Natural killer cell (primary cell): ENCODE results near the gene TMEM190. TPM values are rescaled to one million over a fixed set of nuclear protein-coding genes. Genes with fewer than 3 reads are reported as not detected.

Source experiments
- ATAC-seq, 3 donors: fragments of 150-1000 bp in 2 of 3; fragments of 200-7000 bp in 1 of 3; cut with Tn5 transposase; 1 replicate in 1 of 3; 2 replicates in 2 of 3; pipeline ENCODE4 v1.10.0; 2021; ENCODE audit warnings: mild to moderate bottlenecking in 2 of 3, moderate library complexity in 2 of 3
- DNase-seq, 2 donors: peaks; one replicate each; pipeline versions ENCODE4 v3.0.0 to v3.0.0-alpha.2; 2013 to 2021; ENCODE audit warnings: mixed read lengths in 1 of 2
- H3K27ac ChIP-seq: one replicate; pipeline ENCODE4 v1.5.1; 2013; ENCODE audit warnings: mild to moderate bottlenecking, low read length
- H3K27me3 ChIP-seq: one replicate; pipeline ENCODE4 v1.6.1; 2013; ENCODE audit warnings: low read length; ENCODE audit not compliant: control insufficient read depth, insufficient read depth
- H3K36me3 ChIP-seq: one replicate; pipeline ENCODE4 v1.6.1; 2013; ENCODE audit warnings: low read length; ENCODE audit not compliant: control insufficient read depth, insufficient read depth
- H3K4me1 ChIP-seq: one replicate; pipeline ENCODE4 v1.6.1; 2013; ENCODE audit warnings: low read length; ENCODE audit not compliant: control insufficient read depth, insufficient read depth
- H3K4me3 ChIP-seq: one replicate; pipeline ENCODE4 v1.5.1; 2013; ENCODE audit warnings: low read length
- H3K9me3 ChIP-seq: one replicate; pipeline ENCODE4 v1.6.1; 2013; ENCODE audit warnings: low read length; ENCODE audit not compliant: control insufficient read depth, insufficient read depth
- H3K27ac Mint-ChIP-seq, 2 donors: one replicate each; pipeline ENCODE4 v1.8.0; 2022; ENCODE audit warnings: mild to moderate bottlenecking in 2 of 2, mixed read lengths in 2 of 2, moderate library complexity in 1 of 2
- H3K27me3 Mint-ChIP-seq, 2 donors: one replicate each; pipeline ENCODE4 v1.8.0; 2022; ENCODE audit warnings: low read depth in 2 of 2, mixed read lengths in 2 of 2
- H3K36me3 Mint-ChIP-seq: one replicate; pipeline ENCODE4 v1.8.0; 2022; ENCODE audit warnings: mixed read lengths
- H3K4me1 Mint-ChIP-seq, 2 donors: one replicate each; pipeline ENCODE4 v1.8.0; 2022; ENCODE audit warnings: mixed read lengths in 2 of 2
- H3K4me3 Mint-ChIP-seq: one replicate; pipeline ENCODE4 v1.8.0; 2022; ENCODE audit warnings: mild to moderate bottlenecking, moderate library complexity, mixed read lengths
- H3K9me3 Mint-ChIP-seq, 2 donors: one replicate each; pipeline ENCODE4 v1.8.0; 2022; ENCODE audit warnings: mixed read lengths in 2 of 2
- WGBS: methylation state at CpG from one replicate; pipeline ENCODE4 v1.1.7; 2013; ENCODE audit warnings: missing lambda C conversion rate; ENCODE audit not compliant: insufficient coverage; 5-methylcytosine and 5-hydroxymethylcytosine counted together
- intact Hi-C: fragments of 100-400 bp; cut with micrococcal nuclease; formaldehyde crosslinking; loops from one replicate; pipeline ENCODE4 v1.14.2; 2022
- total RNA-seq, 4 donors: library from RNA; stranded (reverse); fragments of 120-200 nt in 1 of 4; gene quantifications; one replicate each; pipeline versions ENCODE4 v1.2.3 to v1.2.4, GENCODE V29; 2013 to 2022
- TF ChIP-seq, protein P1 (sequence below): fragments of 200-600 bp; IDR thresholded peaks from one replicate; pipeline ENCODE4 v1.8.0; 2022; ENCODE audit warnings: antibody characterized with exemption

The TMEM190 gene
- total RNA-seq, 3 donors from 2014 or later (not counting 1 experiment from before 2014, with no cell fraction given), result not detected

DNA sequence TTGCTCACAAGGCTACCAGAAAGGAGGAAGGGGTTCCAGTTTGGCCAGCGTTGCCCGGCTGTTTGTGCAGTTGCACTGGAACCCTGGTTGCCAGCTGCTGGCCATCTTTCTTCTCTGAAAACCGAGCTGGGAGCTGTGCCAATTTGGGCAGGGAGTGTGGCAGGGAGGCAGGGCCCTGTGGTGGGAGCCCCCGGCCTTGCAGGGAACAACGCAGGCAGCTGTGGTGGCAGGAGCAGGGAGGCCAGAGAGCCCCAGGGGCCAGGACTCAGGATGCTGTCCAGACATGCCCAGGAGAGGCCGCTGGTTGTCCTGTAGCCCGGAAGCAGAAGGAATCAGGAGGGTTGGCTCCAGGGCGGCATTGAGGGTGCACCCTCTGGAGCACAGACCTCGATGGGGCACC is 32.2 kb upstream of the TMEM190 start:
- Mint-ChIP-seq H3K36me3 (no peaks in the 10 kb centered on the region), H3K4me3 (no peak overlapping the region), H3K27me3 (no peaks in the 10 kb centered on the region), H3K27ac (no peak overlapping the region), H3K9me3 (no peaks in the 10 kb centered on the region), H3K4me1 (peaks cover 10 to 31% of the 10 kb centered on the region in 2 donors)
- Histone ChIP-seq H3K4me1 (peaks cover 19% of the 10 kb centered on the region), H3K9me3 (no peaks in the 10 kb centered on the region), H3K36me3 (peaks cover 4% of the 10 kb centered on the region), H3K27ac (no peak overlapping the region), H3K27me3 (no peaks in the 10 kb centered on the region), H3K4me3 (no peak overlapping the region)
- WGBS, result 91% methylated on average over 9 of the region's 9 CpGs
- intact Hi-C loops, result no loop called here
- DNase-seq, result no peak
- no peak for ATAC-seq
- TF ChIP-seq, protein P1, sequence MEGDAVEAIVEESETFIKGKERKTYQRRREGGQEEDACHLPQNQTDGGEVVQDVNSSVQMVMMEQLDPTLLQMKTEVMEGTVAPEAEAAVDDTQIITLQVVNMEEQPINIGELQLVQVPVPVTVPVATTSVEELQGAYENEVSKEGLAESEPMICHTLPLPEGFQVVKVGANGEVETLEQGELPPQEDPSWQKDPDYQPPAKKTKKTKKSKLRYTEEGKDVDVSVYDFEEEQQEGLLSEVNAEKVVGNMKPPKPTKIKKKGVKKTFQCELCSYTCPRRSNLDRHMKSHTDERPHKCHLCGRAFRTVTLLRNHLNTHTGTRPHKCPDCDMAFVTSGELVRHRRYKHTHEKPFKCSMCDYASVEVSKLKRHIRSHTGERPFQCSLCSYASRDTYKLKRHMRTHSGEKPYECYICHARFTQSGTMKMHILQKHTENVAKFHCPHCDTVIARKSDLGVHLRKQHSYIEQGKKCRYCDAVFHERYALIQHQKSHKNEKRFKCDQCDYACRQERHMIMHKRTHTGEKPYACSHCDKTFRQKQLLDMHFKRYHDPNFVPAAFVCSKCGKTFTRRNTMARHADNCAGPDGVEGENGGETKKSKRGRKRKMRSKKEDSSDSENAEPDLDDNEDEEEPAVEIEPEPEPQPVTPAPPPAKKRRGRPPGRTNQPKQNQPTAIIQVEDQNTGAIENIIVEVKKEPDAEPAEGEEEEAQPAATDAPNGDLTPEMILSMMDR, result no peak

DNA sequence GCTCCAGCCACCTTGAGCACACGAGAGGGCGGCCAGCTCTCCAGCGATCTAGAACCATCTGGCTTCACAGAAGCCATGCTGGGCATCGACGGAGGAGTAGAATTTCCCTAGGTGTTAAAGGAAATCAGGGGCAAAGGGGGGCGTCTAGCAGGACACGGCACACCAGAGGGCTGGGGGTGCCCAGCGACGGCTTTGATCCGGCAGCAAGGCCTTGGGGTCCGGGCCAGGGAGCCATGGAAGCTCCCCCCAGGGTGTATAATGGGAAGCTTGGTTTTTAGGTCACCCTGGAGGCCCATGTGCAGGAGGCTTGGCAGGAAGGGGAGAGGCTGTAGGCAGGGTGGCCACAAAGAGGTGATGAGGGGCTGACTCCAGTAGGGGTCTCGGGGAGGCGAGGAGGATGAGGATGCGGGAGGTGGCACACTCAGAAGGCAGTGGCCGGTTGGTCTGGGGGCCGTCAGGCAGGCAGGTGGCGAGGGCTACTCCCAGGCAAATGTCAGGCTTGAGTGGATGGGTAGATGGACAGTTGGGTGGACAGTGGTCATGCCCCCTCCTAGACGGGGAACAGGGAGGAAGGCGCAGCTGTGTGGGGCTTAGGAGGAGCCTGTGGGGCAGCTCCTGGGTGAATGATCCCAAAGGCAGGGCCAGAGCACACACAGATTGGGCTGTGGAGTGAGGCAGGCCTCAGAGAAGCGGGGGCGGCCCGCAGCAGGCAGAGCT is 31.4 kb upstream of the TMEM190 start:
- WGBS, result 96% methylated on average over 22 of the region's 22 CpGs
- no peak for ATAC-seq
- Mint-ChIP-seq H3K4me3 (no peak overlapping the region), H3K27me3 (no peaks in the 10 kb centered on the region), H3K4me1 (peaks cover 10 to 23% of the 10 kb centered on the region in 2 donors), H3K9me3 (no peaks in the 10 kb centered on the region), H3K36me3 (no peaks in the 10 kb centered on the region), H3K27ac (peak overlapping the region in 1 of 2 donors; percentile 2)
- Histone ChIP-seq H3K27me3 (no peaks in the 10 kb centered on the region), H3K4me1 (peaks cover 15% of the 10 kb centered on the region), H3K4me3 (no peak overlapping the region), H3K27ac (no peak overlapping the region), H3K36me3 (peaks cover 4% of the 10 kb centered on the region), H3K9me3 (no peaks in the 10 kb centered on the region)
- intact Hi-C loops, result no loop called here
- TF ChIP-seq, protein P1, result no peak
- DNase-seq, result no peak

DNA sequence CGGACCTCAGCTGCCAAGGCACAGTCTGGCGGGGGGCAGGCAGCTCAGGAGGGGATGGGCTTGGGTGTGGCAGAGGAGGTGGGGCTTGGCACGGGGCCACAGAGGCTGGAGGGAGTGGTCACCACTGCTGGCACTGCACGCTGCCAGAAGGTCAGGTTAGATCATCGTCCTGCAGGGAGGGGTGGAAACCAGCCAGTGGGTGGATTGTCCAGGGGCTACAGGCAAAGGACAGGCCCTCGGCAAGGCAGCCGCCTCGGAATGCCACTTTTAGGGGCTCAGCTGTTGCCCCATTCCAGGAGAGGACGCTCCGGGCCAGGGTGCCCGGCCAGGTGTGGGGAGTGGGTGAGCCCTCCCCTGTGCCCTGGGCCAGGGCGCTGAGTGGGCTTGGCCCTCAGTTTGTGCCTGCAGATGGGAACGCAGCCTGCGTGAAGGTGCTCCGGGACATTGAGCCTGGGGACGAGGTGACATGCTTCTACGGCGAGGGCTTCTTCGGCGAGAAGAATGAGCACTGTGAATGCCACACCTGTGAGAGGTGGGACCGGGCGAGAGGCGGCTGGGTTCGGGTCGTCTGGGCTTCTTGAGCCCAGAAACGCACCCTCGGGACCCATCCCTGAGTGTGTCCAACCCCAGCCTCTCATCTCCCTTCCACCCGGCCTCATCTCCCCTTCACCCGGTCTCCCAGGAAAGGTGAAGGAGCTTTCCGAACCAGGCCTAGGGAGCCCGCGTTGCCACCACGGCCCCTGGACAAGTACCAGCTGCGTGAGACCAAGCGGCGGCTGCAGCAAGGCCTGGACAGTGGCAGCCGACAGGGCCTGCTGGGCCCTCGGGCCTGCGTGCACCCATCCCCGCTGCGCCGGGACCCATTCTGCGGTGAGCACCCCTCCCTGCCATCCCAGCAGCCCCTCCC is 30.6 kb upstream of the TMEM190 start:
- peaks cover 6 to 16% of the 10 kb centered on the region in 2 donors for H3K4me1 Mint-ChIP-seq
- H3K27me3 ChIP-seq, result no peaks in the 10 kb centered on the region
- no peak overlapping the region for H3K27ac ChIP-seq
- H3K4me3 Mint-ChIP-seq, result no peak overlapping the region
- TF ChIP-seq, protein P1, result no peak
- H3K4me1 ChIP-seq, result peaks cover 7% of the 10 kb centered on the region
- peak overlapping the region in 1 of 2 donors; percentile 2 for H3K27ac Mint-ChIP-seq
- ATAC-seq (no peak), DNase-seq (no peak)
- no peaks in the 10 kb centered on the region for H3K9me3 ChIP-seq
- no peak overlapping the region for H3K4me3 ChIP-seq
- peaks cover under 1 to 2% of the 10 kb centered on the region in 2 donors for H3K27me3 Mint-ChIP-seq
- H3K9me3 Mint-ChIP-seq, result no peaks in the 10 kb centered on the region
- no peaks in the 10 kb centered on the region for H3K36me3 Mint-ChIP-seq
- 95% methylated on average over 43 of the region's 43 CpGs for WGBS
- intact Hi-C loops, result no loop called here
- H3K36me3 ChIP-seq, result peaks cover 4% of the 10 kb centered on the region
